NCI-H345 (cell line): ENCODE measurements around the gene HMGXB3.

Source experiments
- DNase-seq: peaks from one replicate; lab custom pipeline; 2025; lab: John Stamatoyannopoulos, UW

The HMGXB3 gene

DNA sequence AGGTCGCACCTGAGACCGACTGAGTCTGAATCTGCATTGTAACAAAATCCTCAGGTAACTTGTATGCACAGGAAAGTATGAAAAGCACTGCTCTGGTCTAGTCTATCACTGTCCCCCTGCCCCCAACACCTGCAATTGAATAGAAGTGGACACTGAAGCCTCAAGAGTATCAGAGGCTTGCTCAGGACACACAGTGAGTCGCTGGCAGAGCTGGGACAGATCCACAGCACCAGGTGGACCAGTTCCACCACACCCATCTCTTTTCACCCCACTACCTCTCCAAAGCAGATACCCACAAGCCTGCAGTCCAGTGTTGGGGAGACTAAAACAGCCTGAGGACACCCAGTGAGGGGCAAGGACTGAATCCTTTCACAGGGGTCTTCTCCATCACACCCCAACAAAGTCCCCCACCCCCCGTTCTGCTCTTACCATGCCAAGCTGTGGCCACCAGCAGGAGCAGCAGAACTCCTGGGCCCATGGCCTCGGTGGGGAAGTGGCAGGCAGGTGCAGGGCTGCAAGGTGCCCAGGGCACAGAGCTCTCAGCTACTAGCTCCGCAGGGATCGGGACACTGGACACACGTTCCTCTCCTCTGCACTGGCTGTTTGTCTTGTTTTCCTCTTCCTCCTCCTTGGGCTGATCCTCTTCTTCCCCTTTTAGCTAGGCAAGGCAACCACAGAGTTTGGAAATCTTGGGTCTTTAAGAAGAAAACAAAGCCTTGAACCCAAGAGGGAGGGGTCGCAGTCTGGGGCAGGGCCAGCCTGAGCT lies 85.6 kb downstream of the HMGXB3 start, which contains the start of gene CSF1R:
CSF1R (minus strand) TSS at position 605 of the 766 bp plus-strand sequence; CDS start at position 478, 127 bp downstream.
- DNase-seq = no peak

DNA sequence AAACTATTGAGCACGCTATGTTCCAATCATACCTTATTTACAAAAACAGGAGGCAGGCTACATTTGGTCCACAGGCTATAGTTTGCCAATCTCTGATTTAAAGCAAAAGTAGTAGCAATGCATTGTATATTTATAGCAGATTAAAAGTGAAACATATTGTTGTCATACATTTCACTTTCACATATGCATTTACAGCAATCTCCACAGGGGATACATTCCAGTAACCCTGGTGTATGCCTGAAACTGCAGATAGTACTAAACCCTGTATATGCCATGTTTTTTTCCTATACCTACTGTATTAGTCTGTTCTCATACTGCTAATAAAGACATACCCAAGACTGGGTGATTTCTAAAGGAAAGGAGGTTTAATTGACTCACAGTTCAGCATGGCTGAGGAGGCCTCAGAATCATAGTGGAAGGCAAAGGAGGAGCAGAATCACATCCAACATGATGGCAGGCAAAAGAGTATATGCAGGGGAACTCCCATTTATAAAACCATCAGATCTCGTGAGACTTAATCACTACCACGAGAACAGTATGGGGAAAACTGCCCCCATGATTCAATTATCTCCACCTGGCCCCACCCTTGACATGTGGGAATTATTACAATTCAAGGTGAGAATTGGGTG lies 91.7 kb downstream of the HMGXB3 start:
- DNase-seq = no peak

DNA sequence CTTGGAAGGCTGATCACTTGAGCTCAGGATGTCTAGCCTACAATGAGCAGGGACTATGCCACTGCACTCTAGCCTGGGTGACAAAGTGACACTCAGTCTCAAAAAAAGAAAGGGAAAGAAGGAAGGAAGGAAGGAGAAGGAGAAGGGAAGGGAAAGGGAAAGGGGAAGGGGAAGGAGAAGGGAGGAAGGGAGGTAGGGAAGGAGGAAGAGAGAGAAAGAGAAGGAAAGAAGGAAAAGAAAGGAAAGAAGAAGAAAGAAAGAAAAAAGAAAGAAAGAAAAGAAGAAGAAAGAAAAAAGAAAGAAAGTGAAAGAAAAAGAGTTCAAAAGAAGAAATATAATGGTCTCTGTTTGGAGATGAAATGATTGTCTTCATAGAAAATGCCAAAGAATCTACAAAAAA lies 96.6 kb downstream of the HMGXB3 start:
- DNase-seq = no peak

DNA sequence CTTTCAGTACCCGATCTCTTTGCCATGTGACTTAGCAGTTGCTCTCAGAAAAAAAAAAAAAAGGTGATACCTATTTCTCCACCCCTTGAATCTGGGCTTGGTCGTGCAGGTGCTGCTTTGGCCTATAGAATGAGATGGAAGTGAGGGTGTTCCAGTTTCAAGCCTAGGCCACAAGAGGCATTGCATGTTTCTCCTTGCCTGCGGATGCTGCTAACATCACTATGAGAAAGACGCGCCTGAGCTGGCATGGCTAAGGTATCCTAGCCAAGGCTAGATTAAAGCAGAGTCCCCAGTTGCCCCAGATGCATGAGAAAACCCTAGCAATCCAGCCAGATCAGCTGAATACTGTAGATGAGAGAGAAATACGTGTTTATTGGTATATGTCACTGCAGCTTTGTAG lies 100.5 kb downstream of the HMGXB3 start:
- no peak for DNase-seq
